Tibial nerve (tissue), 4 donors: ENCODE results near the gene GSTM3.

ENCODE experiments used
- CTCF ChIP-seq, 5 experiments: fragments of 200-600 bp in 3 of 5; fragments of 450-650 bp in 2 of 5; sonication (generic) in 3 of 5; IDR thresholded peaks; one replicate each; pipeline ENCODE4 v1.5.1; 2016 to 2019; ENCODE audit warnings: antibody characterized with exemption in 5 of 5, mild to moderate bottlenecking in 3 of 5, moderate library complexity in 2 of 5
- EP300 ChIP-seq, 2 donors: sonication (generic); formaldehyde crosslinking; IDR thresholded peaks; one replicate each; pipeline ENCODE4 v1.6.1; 2017; ENCODE audit warnings: antibody characterized with exemption in 2 of 2, mild to moderate bottlenecking in 1 of 2
- POLR2A ChIP-seq, 2 donors: fragments of 450-650 bp; IDR thresholded peaks; one replicate each; pipeline ENCODE4 v1.6.1; 2017; ENCODE audit warnings: antibody characterized with exemption in 2 of 2, mild to moderate bottlenecking in 2 of 2, moderate library complexity in 2 of 2

- TF ChIP-seq CTCF (IDR thresholded peaks at IDR 0.05), result no peak
- no peak for TF ChIP-seq POLR2A (IDR thresholded peaks at IDR 0.05)
- no peak for TF ChIP-seq EP300 (IDR thresholded peaks at IDR 0.05)
These were observed 49.1 kb downstream of the GSTM3 start for GRCh38 chr1:109691759-109692158.
